ENCODE results near the gene TMEM213.

TMEM213 gene

GRCh38 chr7:138842111-138842510 lies 44.3 kb downstream of the TMEM213 start:
- no peak for DNase-seq (ENCODE audit: low spot score)

- no peak for DNase-seq (ENCODE audit: low spot score)
Observed at GRCh38 chr7:138843632-138844580, 46.1 kb downstream of the TMEM213 start.

- no peak for DNase-seq (ENCODE audit: low spot score)
Observed at GRCh38 chr7:138845711-138846110, 47.9 kb downstream of the TMEM213 start.

- DNase-seq (ENCODE audit: low spot score): no peak
Observed at GRCh38 chr7:138848056-138848980, 50.5 kb downstream of the TMEM213 start.

- DNase-seq (ENCODE audit: low spot score): no peak
Observed at GRCh38 chr7:138849701-138850100, 51.9 kb downstream of the TMEM213 start.

GRCh38 chr7:138852469-138852868 lies 54.7 kb downstream of the TMEM213 start:
- DNase-seq (ENCODE audit: low spot score): no peak

GRCh38 chr7:138853448-138853847 lies 55.7 kb downstream of the TMEM213 start:
- no peak for DNase-seq (ENCODE audit: low spot score)

- no peak for DNase-seq (ENCODE audit: low spot score)
Observed at GRCh38 chr7:138854115-138854645, 56.4 kb downstream of the TMEM213 start.

- no peak for DNase-seq (ENCODE audit: low spot score)
Observed at GRCh38 chr7:138857728-138858127, 59.9 kb downstream of the TMEM213 start.

- no peak for DNase-seq (ENCODE audit: low spot score)
Observed at GRCh38 chr7:138861051-138861450, 63.3 kb downstream of the TMEM213 start.

- DNase-seq (ENCODE audit: low spot score): no peak
Observed at GRCh38 chr7:138863931-138864330, 66.1 kb downstream of the TMEM213 start.

GRCh38 chr7:138864667-138865066 lies 66.9 kb downstream of the TMEM213 start:
- DNase-seq (ENCODE audit: low spot score): no peak

- DNase-seq (ENCODE audit: low spot score): peak; percentile 66
Observed at GRCh38 chr7:138865843-138866242, 68.0 kb downstream of the TMEM213 start.

- no peak for DNase-seq (ENCODE audit: low spot score)
Observed at GRCh38 chr7:138866353-138866752, 68.6 kb downstream of the TMEM213 start.

- DNase-seq (ENCODE audit: low spot score): no peak
Observed at GRCh38 chr7:138867744-138868143, 70.0 kb downstream of the TMEM213 start.

- no peak for DNase-seq (ENCODE audit: low spot score)
Observed at GRCh38 chr7:138868711-138869110, 70.9 kb downstream of the TMEM213 start.

GRCh38 chr7:138869353-138869752 lies 71.6 kb downstream of the TMEM213 start:
- DNase-seq (ENCODE audit: low spot score): no peak

GRCh38 chr7:138871065-138871813 lies 73.4 kb downstream of the TMEM213 start:
- no peak for DNase-seq (ENCODE audit: low spot score)

GRCh38 chr7:138871814-138872090 lies 74.0 kb downstream of the TMEM213 start:
- DNase-seq (ENCODE audit: low spot score): no peak

GRCh38 chr7:138872576-138872975 lies 74.8 kb downstream of the TMEM213 start:
- DNase-seq (ENCODE audit: low spot score): no peak

- no peak for DNase-seq (ENCODE audit: low spot score)
Observed at GRCh38 chr7:138873220-138873892, 75.6 kb downstream of the TMEM213 start.
